GM19043 (cell line): ENCODE measurements around the gene TENT4B.
A peak's percentile ranks its signal among the peaks of the same experiment; 100 is the strongest.

Experiments used
- ATAC-seq: cut with Tn5 transposase; IDR thresholded peaks from one replicate; pipeline ENCODE4 v1.9.1; 2021; ENCODE audit warnings: low read depth; ENCODE audit not compliant: unreplicated experiment

Gene TENT4B

GRCh38 chr16:50267651-50268050 lies 114.5 kb downstream of the TENT4B start:
- ATAC-seq: no peak

- ATAC-seq: no peak
Measured at GRCh38 chr16:50268352-50268751, 115.2 kb downstream of the TENT4B start.

GRCh38 chr16:50269061-50269705 lies 116.1 kb downstream of the TENT4B start:
- no peak for ATAC-seq

- no peak for ATAC-seq
Measured at GRCh38 chr16:50269769-50270509, 116.8 kb downstream of the TENT4B start.

GRCh38 chr16:50270510-50271147 lies 117.5 kb downstream of the TENT4B start:
- ATAC-seq: no peak

- ATAC-seq: no peak
Measured at GRCh38 chr16:50271148-50272041, 118.3 kb downstream of the TENT4B start.

- no peak for ATAC-seq
Measured at GRCh38 chr16:50272111-50272571, 119.0 kb downstream of the TENT4B start.

GRCh38 chr16:50272687-50273381 lies 119.7 kb downstream of the TENT4B start:
- ATAC-seq: no peak

- ATAC-seq: no peak
Measured at GRCh38 chr16:50273382-50273690, 120.2 kb downstream of the TENT4B start.

GRCh38 chr16:50273888-50274325 lies 120.8 kb downstream of the TENT4B start:
- peak; percentile 85 for ATAC-seq

GRCh38 chr16:50274326-50275097 lies 121.4 kb downstream of the TENT4B start:
- ATAC-seq: peak; percentile 34

- no peak for ATAC-seq
Measured at GRCh38 chr16:50275098-50275415, 122.0 kb downstream of the TENT4B start.

GRCh38 chr16:50275428-50276325 lies 122.6 kb downstream of the TENT4B start:
- no peak for ATAC-seq

GRCh38 chr16:50276326-50276640 lies 123.2 kb downstream of the TENT4B start:
- ATAC-seq: no peak

GRCh38 chr16:50276801-50277555 lies 123.9 kb downstream of the TENT4B start:
- no peak for ATAC-seq

GRCh38 chr16:50278251-50278650 lies 125.1 kb downstream of the TENT4B start:
- ATAC-seq: no peak

GRCh38 chr16:50279504-50279865 lies 126.4 kb downstream of the TENT4B start:
- no peak for ATAC-seq

GRCh38 chr16:50280932-50281331 lies 127.8 kb downstream of the TENT4B start:
- ATAC-seq: no peak
